ENCODE data around the gene PCTP.

Gene PCTP

DNA sequence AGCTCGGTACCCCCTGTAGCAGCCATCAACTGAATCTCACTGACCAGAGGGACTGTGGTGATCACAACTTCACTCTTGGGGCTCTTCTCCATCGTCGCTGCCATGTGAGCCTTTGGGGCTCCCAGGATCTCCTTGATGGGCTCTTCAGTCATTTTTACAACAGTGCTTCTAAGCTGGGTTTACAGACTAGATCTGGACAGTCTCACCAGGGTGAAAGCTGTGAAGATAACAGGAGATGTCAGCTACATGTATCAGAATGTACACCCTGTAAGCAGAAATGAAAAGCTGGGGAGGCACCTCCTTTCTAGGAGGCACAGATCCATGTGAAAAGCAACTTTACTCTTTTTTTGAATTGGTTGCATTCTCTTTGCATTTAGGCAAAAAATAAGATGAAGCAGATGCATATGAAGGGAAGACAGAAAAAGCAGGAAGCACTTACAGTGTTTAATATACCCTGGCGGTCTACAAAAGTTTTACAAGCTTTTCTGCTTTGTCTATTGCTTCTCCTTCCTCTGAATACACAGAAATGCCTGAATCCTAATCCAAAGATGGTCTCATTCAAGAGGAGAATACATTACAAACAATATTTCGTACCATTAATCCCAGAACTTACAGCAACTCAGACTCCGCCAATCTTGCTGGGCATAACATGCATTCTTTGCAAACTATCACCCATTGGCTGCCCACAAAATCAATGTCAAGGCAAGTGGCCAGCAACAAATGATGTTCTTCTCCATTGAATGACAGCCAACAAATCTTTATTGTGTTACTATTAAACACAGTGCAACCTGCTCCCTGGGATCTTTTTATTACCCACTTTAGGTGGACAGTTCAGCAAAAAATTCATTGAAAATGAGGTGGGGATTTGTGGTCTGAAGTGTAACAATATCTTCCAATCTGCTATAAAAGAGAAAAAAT is 29.7 kb upstream of the PCTP start:
- TF ChIP-seq CTCF (IDR thresholded peaks at IDR 0.05; ENCODE audit: low read length, missing control alignments): no peak
- no peak overlapping the region for H3K4me3 ChIP-seq (replicated peaks; ENCODE audit: low read depth, low read length)
- no peak for DNase-seq (ENCODE audit: low read depth)

DNA sequence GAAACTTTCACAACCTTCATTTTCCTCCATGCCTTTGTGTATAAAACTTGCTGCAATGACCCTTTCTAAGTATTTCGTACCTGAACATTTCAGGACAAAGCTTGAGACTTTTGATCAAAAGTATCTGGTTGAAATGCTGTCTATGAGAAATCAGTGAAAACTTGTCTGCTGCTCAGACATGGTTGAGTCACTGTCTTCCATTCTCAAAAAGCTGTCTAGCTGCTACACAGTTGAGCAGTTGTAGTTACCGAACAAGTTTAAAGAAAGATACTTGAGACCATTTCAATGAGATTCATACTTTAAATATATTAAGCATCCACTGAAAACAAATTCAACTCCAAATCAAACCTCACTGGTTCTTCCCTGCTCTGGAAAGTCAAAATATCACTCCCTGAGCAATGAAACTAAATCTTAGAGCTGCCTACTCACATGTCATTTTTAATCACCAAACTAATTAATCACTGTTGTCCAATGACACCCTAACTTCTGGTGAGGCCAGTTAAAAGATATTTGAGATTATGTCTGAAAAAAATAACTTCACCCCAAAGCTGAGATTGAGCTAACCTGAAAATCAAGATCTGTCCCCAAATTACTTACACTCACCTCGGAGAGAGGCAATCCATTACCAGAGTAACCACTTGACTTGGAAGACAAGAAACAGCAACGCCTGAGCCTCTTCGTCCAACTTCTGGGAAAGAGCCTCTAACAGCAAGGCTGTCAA is 28.7 kb upstream of the PCTP start:
- no peak for DNase-seq (ENCODE audit: low read depth)
- H3K4me3 ChIP-seq (replicated peaks; ENCODE audit: low read depth, low read length): peak overlapping the region; percentile 29
- no peak for TF ChIP-seq CTCF (IDR thresholded peaks at IDR 0.05; ENCODE audit: low read length, missing control alignments)

GRCh38 chr17:55722742-55723487 is 27.9 kb upstream of the PCTP start, which contains the start of gene TMEM100:
Gene TMEM100, minus strand, starts transcription at chr17:55722864. Its CDS starts 1,794 bp downstream, at chr17:55721070.
- no peak for TF ChIP-seq CTCF (IDR thresholded peaks at IDR 0.05; ENCODE audit: low read length, missing control alignments)
- DNase-seq (ENCODE audit: low read depth): peak; percentile 86
- peak within 1 kb of the TSS; percentile 29 for H3K4me3 ChIP-seq (replicated peaks; ENCODE audit: low read depth, low read length)

DNA sequence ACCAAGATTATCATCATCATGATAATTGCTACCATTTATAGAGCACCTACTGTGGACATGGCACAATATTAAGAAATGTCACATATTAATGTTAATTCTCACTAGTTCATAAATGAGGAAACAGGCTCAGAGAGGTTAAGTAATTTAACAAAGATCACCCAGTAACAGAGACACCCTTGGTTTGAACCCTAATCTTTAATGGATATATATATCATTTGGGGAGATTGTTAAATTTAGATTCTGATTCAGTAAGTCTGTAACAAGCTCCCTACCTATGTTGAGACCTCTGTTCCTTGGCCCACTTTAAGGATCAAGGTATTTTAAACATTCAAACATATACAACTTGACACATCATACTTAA is 27.4 kb upstream of the PCTP start:
- DNase-seq (ENCODE audit: low read depth): no peak
- no peak for TF ChIP-seq CTCF (IDR thresholded peaks at IDR 0.05; ENCODE audit: low read length, missing control alignments)
- no peak overlapping the region for H3K4me3 ChIP-seq (replicated peaks; ENCODE audit: low read depth, low read length)

- DNase-seq (ENCODE audit: low read depth): peak; percentile 88
- no peak for TF ChIP-seq CTCF (IDR thresholded peaks at IDR 0.05; ENCODE audit: low read length, missing control alignments)
- H3K4me3 ChIP-seq (replicated peaks; ENCODE audit: low read depth, low read length): no peak overlapping the region
Observed at GRCh38 chr17:55726440-55726839, 24.4 kb upstream of the PCTP start.

DNA sequence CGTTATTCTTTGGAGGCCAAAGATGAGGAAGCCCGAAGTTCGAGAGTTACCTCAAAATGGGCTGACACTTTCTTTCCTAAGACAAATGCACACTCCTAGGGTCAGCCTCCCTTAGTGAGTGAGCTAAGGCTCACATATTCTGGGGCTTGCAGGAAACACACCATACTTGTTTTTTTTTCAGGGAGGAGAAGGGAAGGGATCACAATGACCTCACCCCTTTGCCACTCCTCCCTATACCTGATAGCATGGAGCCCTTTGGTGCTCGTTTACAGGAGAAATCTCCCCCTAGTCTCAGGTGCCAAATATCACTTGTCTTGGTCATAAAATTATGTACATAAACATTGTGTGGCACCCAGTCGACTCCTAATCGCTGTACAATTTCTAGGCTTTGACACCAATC is 23.6 kb upstream of the PCTP start:
- no peak overlapping the region for H3K4me3 ChIP-seq (replicated peaks; ENCODE audit: low read depth, low read length)
- DNase-seq (ENCODE audit: low read depth): no peak
- no peak for TF ChIP-seq CTCF (IDR thresholded peaks at IDR 0.05; ENCODE audit: low read length, missing control alignments)
